GM06990 (cell line): ENCODE measurements around the gene RPL13A.

Experiments
- DNase-seq: peaks from one replicate; pipeline ENCODE4 v3.0.0-alpha.2; 2011; ENCODE audit not compliant: insufficient read length; ENCODE audit errors: extremely low read depth
- H3K27me3 ChIP-seq: replicated peaks from 2 replicates; pipeline ENCODE4 v1.6.0; 2011; ENCODE audit warnings: low read length; ENCODE audit not compliant: control insufficient read depth, insufficient read depth
- H3K36me3 ChIP-seq: 2 replicates; pipeline ENCODE4 v1.5.1; 2011; ENCODE audit warnings: low read length; ENCODE audit not compliant: control insufficient read depth, insufficient read depth
- H3K4me3 ChIP-seq: replicated peaks from 2 replicates; pipeline ENCODE4 v1.5.1; 2011; ENCODE audit warnings: low read depth, mild to moderate bottlenecking, control low read depth, low read length
- CTCF ChIP-seq: IDR thresholded peaks from 2 replicates; pipeline ENCODE4 v1.5.1; 2011; ENCODE audit warnings: low read length, control low read depth, mild to moderate bottlenecking, inconsistent platforms; ENCODE audit not compliant: insufficient read depth, poor library complexity, severe bottlenecking

Gene RPL13A

GRCh38 chr19:49447485-49448431 is 39.6 kb upstream of the RPL13A start:
- no peaks in the 10 kb centered on the region for H3K27me3 ChIP-seq
- no peak overlapping the region for H3K4me3 ChIP-seq
- no peak for DNase-seq
- peaks cover 11% of the 10 kb centered on the region for H3K36me3 ChIP-seq
- no peak for TF ChIP-seq CTCF

- no peak overlapping the region for H3K4me3 ChIP-seq
- DNase-seq: no peak
- no peak for TF ChIP-seq CTCF
- peaks cover 11% of the 10 kb centered on the region for H3K36me3 ChIP-seq
- no peaks in the 10 kb centered on the region for H3K27me3 ChIP-seq
Measured at GRCh38 chr19:49448432-49448786, 39.0 kb upstream of the RPL13A start.

GRCh38 chr19:49450405-49450804 is 37.0 kb upstream of the RPL13A start:
- H3K4me3 ChIP-seq: peak overlapping the region; percentile 84
- no peak for TF ChIP-seq CTCF
- peaks cover 11% of the 10 kb centered on the region for H3K36me3 ChIP-seq
- no peaks in the 10 kb centered on the region for H3K27me3 ChIP-seq
- no peak for DNase-seq

GRCh38 chr19:49451430-49452181 is 35.8 kb upstream of the RPL13A start, which contains the start of gene PIH1D1:
Gene PIH1D1 (minus strand): TSS chr19:49451814. CDS start chr19:49451574, 240 bp downstream.
- DNase-seq: peak; percentile 81
- H3K27me3 ChIP-seq: no peaks in the 10 kb centered on the region
- peak within 1 kb of the TSS; percentile 86 for H3K4me3 ChIP-seq
- peaks cover 11% of the 10 kb centered on the region for H3K36me3 ChIP-seq
- TF ChIP-seq CTCF: no peak

- DNase-seq: peak; percentile 99
- no peak for TF ChIP-seq CTCF
- peak within 1 kb of the TSS; percentile 86 for H3K4me3 ChIP-seq
- H3K36me3 ChIP-seq: peaks cover 5% of the 10 kb centered on the region
- H3K27me3 ChIP-seq: no peaks in the 10 kb centered on the region
Measured at GRCh38 chr19:49453013-49453756, 34.2 kb upstream of the RPL13A start, which contains the start of gene ALDH16A1. Gene ALDH16A1 (plus strand): TSS chr19:49453225. CDS start chr19:49453332, 107 bp downstream.
